Astrocyte (in vitro differentiated cells and primary cell): ENCODE data around the gene RFC2. TPM values are rescaled to one million over a fixed set of nuclear protein-coding genes. Genes with fewer than 3 reads are reported as not detected.
A peak's percentile ranks its signal among the peaks of the same experiment; 100 is the strongest.
"Not testable (repeated sequence)": the region's sequence is repeated elsewhere in the genome, so short reads cannot be mapped to it uniquely, and the experiment has no call there.

Experiments used
- DNase-seq: peaks from one replicate; pipeline ENCODE4 v3.0.0-alpha.2; 2010; ENCODE audit warnings: low read depth
- FAIRE-seq: peaks from 2 replicates; lab custom pipeline; 2011; peaks lifted over from hg19 to GRCh38; lab: Jason Lieb, UNC
- H2AFZ ChIP-seq: 2 replicates; pipeline ENCODE4 v1.6.0; 2012; ENCODE audit warnings: low read depth, low read length, inconsistent platforms
- H3K27ac ChIP-seq: 2 replicates; pipeline ENCODE4 v1.5.1; 2011; ENCODE audit warnings: low read depth, low read length, inconsistent platforms
- H3K27me3 ChIP-seq: 2 replicates; pipeline ENCODE4 v1.6.0; 2011; ENCODE audit warnings: low read length, inconsistent platforms; ENCODE audit not compliant: insufficient read depth
- H3K36me3 ChIP-seq: 2 replicates; pipeline ENCODE4 v1.5.1; 2011; ENCODE audit warnings: low read length, inconsistent platforms; ENCODE audit not compliant: insufficient read depth
- H3K4me1 ChIP-seq: 2 replicates; pipeline ENCODE4 v1.5.1; 2011; ENCODE audit warnings: low read length, inconsistent platforms; ENCODE audit not compliant: insufficient read depth
- H3K4me2 ChIP-seq: 2 replicates; pipeline ENCODE4 v1.6.0; 2012; ENCODE audit warnings: low read length, inconsistent platforms
- H3K4me3 ChIP-seq: 2 replicates; pipeline ENCODE4 v1.5.1; 2011; ENCODE audit warnings: low read depth, mild to moderate bottlenecking, low read length, inconsistent platforms; ENCODE audit not compliant: insufficient read depth
- H3K79me2 ChIP-seq: 2 replicates; pipeline ENCODE4 v1.6.0; 2012; ENCODE audit warnings: mild to moderate bottlenecking, low read length, inconsistent platforms; ENCODE audit not compliant: insufficient read depth
- H3K9ac ChIP-seq: 2 replicates; pipeline ENCODE4 v1.6.0; 2012; ENCODE audit warnings: mild to moderate bottlenecking, low read length, inconsistent platforms
- H3K9me3 ChIP-seq: 2 replicates; pipeline ENCODE4 v1.5.1; 2012; ENCODE audit warnings: low read depth, mild to moderate bottlenecking, low read length, inconsistent platforms; ENCODE audit not compliant: insufficient read depth
- H4K20me1 ChIP-seq: 2 replicates; pipeline ENCODE4 v1.6.0; 2012; ENCODE audit warnings: low read length, inconsistent platforms; ENCODE audit not compliant: insufficient read depth
- H3K27ac Mint-ChIP-seq: one replicate; pipeline ENCODE4 v1.8.0; 2021; ENCODE audit warnings: mild to moderate bottlenecking, mixed read lengths; ENCODE audit not compliant: unreplicated experiment
- H3K27me3 Mint-ChIP-seq: one replicate; pipeline ENCODE4 v1.8.0; 2021; ENCODE audit warnings: low read depth, mixed read lengths; ENCODE audit not compliant: unreplicated experiment
- H3K36me3 Mint-ChIP-seq: one replicate; pipeline ENCODE4 v1.8.0; 2021; ENCODE audit warnings: low read depth, mixed read lengths; ENCODE audit not compliant: unreplicated experiment
- H3K4me1 Mint-ChIP-seq: one replicate; pipeline ENCODE4 v1.8.0; 2021; ENCODE audit warnings: low read depth, mixed read lengths; ENCODE audit not compliant: unreplicated experiment
- H3K4me3 Mint-ChIP-seq: one replicate; pipeline ENCODE4 v1.8.0; 2021; ENCODE audit warnings: mild to moderate bottlenecking, moderate library complexity, mixed read lengths; ENCODE audit not compliant: unreplicated experiment
- H3K9me3 Mint-ChIP-seq: one replicate; pipeline ENCODE4 v1.8.0; 2021; ENCODE audit warnings: mild to moderate bottlenecking, mixed read lengths; ENCODE audit not compliant: unreplicated experiment
- EZH2 ChIP-seq: IDR thresholded peaks from 2 replicates; pipeline ENCODE4 v1.6.1; 2012; ENCODE audit warnings: mild to moderate bottlenecking, low read length, inconsistent platforms; ENCODE audit not compliant: insufficient read depth
- total RNA-seq: library from RNA; stranded (reverse); gene quantifications from 2 replicates; pipeline ENCODE4 v1.2.1, GENCODE V29; 2021
- TF ChIP-seq, protein P1 (sequence below): IDR thresholded peaks from 2 replicates; pipeline ENCODE4 v1.5.1; 2011; ENCODE audit warnings: low read depth, mild to moderate bottlenecking, inconsistent platforms, low read length, moderate library complexity; ENCODE audit not compliant: insufficient read depth

RFC2 gene
- total RNA-seq, 1 donor from 2014 or later, result 12.3 TPM

DNA sequence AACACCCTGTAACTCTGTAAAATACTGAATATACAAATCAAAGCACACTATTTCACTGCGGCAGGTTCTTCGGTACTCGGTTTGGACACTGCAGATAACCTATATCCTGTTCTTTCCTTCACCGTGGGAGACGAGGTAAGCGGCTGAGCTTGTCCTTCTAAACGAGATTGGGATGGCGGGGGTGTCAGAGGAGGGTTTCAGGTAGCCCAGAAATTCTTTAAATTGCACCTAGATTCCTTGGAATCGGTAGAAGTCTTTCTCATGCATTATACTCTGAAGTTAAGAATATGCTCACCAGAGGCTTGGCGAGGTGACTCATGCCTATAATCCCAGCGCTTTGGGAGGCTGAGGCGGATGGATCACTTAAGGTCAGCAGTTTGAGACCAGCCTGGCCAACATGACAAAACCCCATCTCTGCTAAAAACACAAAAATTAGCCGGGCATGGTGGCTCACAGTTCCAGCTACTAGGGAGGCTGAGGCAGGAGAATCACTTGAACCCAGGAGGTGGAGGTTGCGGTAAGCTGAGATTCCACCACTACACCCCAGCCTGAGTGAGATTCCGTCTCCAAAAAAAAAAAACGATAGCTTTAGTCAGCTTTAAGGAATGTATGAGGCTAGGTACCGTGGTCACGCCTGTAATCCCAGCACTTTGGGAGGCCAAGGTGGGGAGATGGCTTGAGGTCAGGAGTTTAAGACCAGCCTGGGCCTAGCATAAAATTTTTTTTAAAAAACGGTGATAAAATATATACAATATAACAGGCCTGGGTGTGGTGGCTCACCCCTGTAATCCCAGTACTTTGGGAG is 54.4 kb downstream of the RFC2 start:
- peaks cover 6% of the 10 kb centered on the region for H3K4me1 Mint-ChIP-seq
- DNase-seq (peak; percentile 60), FAIRE-seq (no peak)
- peak overlapping the region; percentile 26 for H3K4me2 ChIP-seq
- TF ChIP-seq EZH2, result no peak
- TF ChIP-seq, protein P1, sequence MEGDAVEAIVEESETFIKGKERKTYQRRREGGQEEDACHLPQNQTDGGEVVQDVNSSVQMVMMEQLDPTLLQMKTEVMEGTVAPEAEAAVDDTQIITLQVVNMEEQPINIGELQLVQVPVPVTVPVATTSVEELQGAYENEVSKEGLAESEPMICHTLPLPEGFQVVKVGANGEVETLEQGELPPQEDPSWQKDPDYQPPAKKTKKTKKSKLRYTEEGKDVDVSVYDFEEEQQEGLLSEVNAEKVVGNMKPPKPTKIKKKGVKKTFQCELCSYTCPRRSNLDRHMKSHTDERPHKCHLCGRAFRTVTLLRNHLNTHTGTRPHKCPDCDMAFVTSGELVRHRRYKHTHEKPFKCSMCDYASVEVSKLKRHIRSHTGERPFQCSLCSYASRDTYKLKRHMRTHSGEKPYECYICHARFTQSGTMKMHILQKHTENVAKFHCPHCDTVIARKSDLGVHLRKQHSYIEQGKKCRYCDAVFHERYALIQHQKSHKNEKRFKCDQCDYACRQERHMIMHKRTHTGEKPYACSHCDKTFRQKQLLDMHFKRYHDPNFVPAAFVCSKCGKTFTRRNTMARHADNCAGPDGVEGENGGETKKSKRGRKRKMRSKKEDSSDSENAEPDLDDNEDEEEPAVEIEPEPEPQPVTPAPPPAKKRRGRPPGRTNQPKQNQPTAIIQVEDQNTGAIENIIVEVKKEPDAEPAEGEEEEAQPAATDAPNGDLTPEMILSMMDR, result no peak
- H3K79me2 ChIP-seq, result no peaks in the 10 kb centered on the region
- H3K27me3 Mint-ChIP-seq, result no peaks in the 10 kb centered on the region
- no peaks in the 10 kb centered on the region for H3K9me3 ChIP-seq
- H3K4me1 ChIP-seq, result peaks cover 13% of the 10 kb centered on the region
- H4K20me1 ChIP-seq, result peaks cover 17% of the 10 kb centered on the region
- no peak overlapping the region for H3K4me3 ChIP-seq
- peaks cover 13% of the 10 kb centered on the region for H3K36me3 ChIP-seq
- H3K27ac ChIP-seq, result peak overlapping the region; percentile 59
- H3K4me3 Mint-ChIP-seq, result no peak overlapping the region
- no peaks in the 10 kb centered on the region for H3K27me3 ChIP-seq
- H3K27ac Mint-ChIP-seq, result peak overlapping the region; percentile 36
- no peaks in the 10 kb centered on the region for H3K9me3 Mint-ChIP-seq
- H3K36me3 Mint-ChIP-seq, result peaks cover 10% of the 10 kb centered on the region
- no peak overlapping the region for H2AFZ ChIP-seq
- H3K9ac ChIP-seq, result no peak overlapping the region

DNA sequence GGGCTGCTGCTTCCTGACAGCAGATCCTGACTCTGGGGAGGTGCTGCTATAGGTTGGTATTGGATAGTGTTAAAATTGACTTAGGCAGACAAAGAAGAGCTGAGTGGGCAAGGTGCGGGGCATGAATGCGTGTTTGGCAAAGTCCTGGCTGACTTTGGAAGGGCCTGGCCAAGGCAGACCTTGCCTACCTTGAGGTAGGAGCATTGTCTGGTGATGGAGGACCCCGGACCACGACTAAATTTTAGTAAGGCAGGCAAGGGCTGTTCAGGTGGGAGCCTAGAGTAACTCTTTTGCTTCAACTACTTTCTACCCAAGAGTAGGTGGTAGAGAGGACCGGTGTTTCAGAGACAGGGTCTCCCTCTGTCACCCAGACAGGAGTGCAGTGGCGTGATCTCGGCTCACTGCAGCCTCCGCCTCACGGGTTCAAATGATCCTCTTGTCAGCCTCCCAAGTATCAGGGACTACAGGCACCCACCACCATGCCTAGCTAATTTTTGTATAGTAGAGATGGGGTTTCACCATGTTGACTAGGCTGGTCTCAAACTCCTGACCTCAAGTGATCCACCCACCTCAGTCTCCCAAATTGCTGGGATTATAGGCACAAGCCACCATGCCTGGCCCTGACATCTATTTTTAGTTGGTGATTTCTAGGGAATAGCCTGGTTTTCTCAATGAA is 56.6 kb downstream of the RFC2 start:
- H3K4me1 ChIP-seq, result peaks cover 15% of the 10 kb centered on the region
- H2AFZ ChIP-seq, result no peak overlapping the region
- no peaks in the 10 kb centered on the region for H3K27me3 Mint-ChIP-seq
- peaks cover 14% of the 10 kb centered on the region for H3K79me2 ChIP-seq
- no peak overlapping the region for H3K4me3 ChIP-seq
- H3K4me3 Mint-ChIP-seq, result peak overlapping the region; percentile 27
- H3K36me3 ChIP-seq, result peaks cover 31% of the 10 kb centered on the region
- no peak for TF ChIP-seq EZH2
- TF ChIP-seq, protein P1, result no peak
- no peaks in the 10 kb centered on the region for H3K27me3 ChIP-seq
- DNase-seq (no peak), FAIRE-seq (no peak)
- H3K9ac ChIP-seq, result no peak overlapping the region
- peaks cover 18% of the 10 kb centered on the region for H3K36me3 Mint-ChIP-seq
- H4K20me1 ChIP-seq, result peaks cover 37% of the 10 kb centered on the region
- no peaks in the 10 kb centered on the region for H3K9me3 Mint-ChIP-seq
- H3K4me1 Mint-ChIP-seq, result peaks cover 6% of the 10 kb centered on the region
- no peak overlapping the region for H3K27ac Mint-ChIP-seq
- H3K27ac ChIP-seq, result no peak overlapping the region
- H3K4me2 ChIP-seq, result no peak overlapping the region
- no peaks in the 10 kb centered on the region for H3K9me3 ChIP-seq

DNA sequence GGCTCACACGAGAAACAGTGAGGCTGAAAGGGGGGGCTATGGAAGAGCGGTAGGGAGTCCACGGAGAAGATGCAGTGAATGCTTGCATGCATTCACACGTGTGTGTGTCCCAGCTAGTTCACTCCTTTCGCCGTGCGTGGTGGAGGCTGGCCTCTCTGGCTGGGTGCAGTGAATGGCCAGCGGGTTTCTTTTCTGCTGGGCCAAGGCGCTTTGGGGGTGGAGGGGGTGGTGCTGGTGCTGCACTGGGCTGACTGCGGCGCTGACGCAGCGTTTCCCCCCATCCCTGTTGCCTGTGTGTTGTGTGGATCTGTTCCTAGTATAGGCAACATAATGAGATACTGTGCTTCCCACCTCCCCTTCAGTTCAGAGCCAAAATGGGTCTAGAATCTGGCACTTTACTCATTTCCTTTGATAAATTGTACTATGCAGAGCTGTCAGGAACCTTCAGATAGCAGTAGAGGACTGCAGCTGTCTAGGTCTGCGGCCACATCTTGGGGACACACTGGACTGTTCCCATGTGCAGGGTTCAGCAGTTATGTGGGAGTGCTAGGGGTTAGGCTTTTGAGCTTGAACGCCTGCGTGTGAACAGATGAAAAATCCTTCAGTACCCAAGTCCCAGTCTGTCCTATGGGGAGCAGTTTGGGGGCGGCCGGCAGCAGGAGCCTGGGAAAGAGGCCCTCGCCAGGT is 58.1 kb downstream of the RFC2 start:
- Histone ChIP-seq H3K27ac (peak overlapping the region; percentile 26), H3K79me2 (peaks cover 25% of the 10 kb centered on the region), H4K20me1 (peaks cover 47% of the 10 kb centered on the region), H3K4me1 (peaks cover 15% of the 10 kb centered on the region), H3K36me3 (peaks cover 35% of the 10 kb centered on the region)
- not testable (repeated sequence) for H3K9me3 Mint-ChIP-seq, H3K9ac ChIP-seq, H3K4me3 ChIP-seq, H3K4me3 Mint-ChIP-seq, H3K4me1 Mint-ChIP-seq, H3K27ac Mint-ChIP-seq, FAIRE-seq, H3K27me3 ChIP-seq, H3K4me2 ChIP-seq, H3K27me3 Mint-ChIP-seq, H2AFZ ChIP-seq, H3K9me3 ChIP-seq, DNase-seq
- peaks cover 22% of the 10 kb centered on the region for H3K36me3 Mint-ChIP-seq

DNA sequence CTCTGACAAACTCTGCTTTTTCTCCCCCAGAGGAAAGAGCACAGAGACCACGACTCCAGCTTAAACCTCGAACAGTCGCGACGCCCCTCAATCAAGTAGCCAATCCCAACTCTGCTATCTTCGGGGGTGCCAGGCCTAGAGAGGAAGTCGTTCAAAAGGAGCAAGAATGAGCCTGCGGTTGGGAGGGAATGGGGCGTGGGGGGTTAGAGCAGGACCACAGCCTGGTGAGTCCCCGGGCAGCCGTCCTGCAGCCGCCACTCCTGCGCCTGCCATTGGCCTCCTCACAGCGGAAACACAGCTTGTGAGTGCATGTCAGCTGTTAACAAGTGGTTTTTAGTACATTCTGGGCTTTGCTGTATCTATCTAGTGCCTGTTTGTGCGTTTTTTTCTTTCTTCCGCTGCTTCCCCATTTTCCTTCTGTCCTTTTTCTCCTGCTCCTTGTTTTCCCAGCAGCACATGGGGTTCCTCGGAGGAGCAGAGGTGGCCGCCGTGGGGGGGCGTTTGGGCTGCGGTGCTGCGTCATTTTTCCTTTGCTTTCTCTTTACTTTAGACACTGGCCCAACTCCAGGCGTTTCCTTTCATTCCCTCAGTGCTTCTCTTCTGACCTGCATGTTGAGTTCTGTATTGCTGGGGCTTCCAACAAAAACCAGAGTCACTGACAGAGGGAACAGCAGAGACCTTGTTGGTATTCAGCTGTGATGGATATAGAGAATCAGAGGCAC is 58.9 kb downstream of the RFC2 start:
- peak; percentile 39 for DNase-seq
- peaks cover 22% of the 10 kb centered on the region for H3K36me3 Mint-ChIP-seq
- not testable (repeated sequence) for H3K27ac Mint-ChIP-seq, H3K9me3 ChIP-seq, H3K9me3 Mint-ChIP-seq, H3K27me3 Mint-ChIP-seq, H2AFZ ChIP-seq, H3K4me3 Mint-ChIP-seq, FAIRE-seq, H3K4me3 ChIP-seq, H3K27me3 ChIP-seq, H3K4me1 Mint-ChIP-seq
- peak overlapping the region; percentile 31 for H3K9ac ChIP-seq
- peak overlapping the region; percentile 18 for H3K4me2 ChIP-seq
- H4K20me1 ChIP-seq, result peaks cover 54% of the 10 kb centered on the region
- peaks cover 15% of the 10 kb centered on the region for H3K4me1 ChIP-seq
- peaks cover 43% of the 10 kb centered on the region for H3K36me3 ChIP-seq
- peaks cover 33% of the 10 kb centered on the region for H3K79me2 ChIP-seq
- H3K27ac ChIP-seq, result peak overlapping the region; percentile 60
